ENCODE data around the gene LTBR. TPM values are rescaled to one million over a fixed set of nuclear protein-coding genes. Genes with fewer than 3 reads are reported as not detected.

The LTBR gene
- polyA plus RNA-seq, 3 donors: 56.4 to 108 (median 60.6) TPM

GRCh38 chr12:6382982-6383381 is 980 bp upstream of the LTBR start:
- 93% methylated on average over 2 of the region's 6 CpGs for WGBS (ENCODE audit: insufficient coverage)
- Histone ChIP-seq H3K4me2 (replicated peaks; ENCODE audit: extremely low read depth, low read length, poor library complexity, severe bottlenecking) (peak overlapping the region; percentile 78), H3K4me3 (replicated peaks in 1 of 3; ENCODE audit: low read depth in 2 of 3, low read length in 3 of 3) (peak overlapping the region in 1 of 3 experiments; percentile 90), H3K9me3 (replicated peaks in 1 of 2; ENCODE audit: control insufficient read depth in 1 of 2, insufficient read depth in 1 of 2, low read length in 2 of 2) (no peaks in the 10 kb centered on the region), H3K36me3 (replicated peaks in 1 of 2; ENCODE audit: control insufficient read depth in 1 of 2, insufficient read depth in 2 of 2, low read length in 2 of 2) (peaks cover 21 to 22% of the 10 kb centered on the region in 2 donors), H3K4me1 (ENCODE audit: control insufficient read depth in 1 of 2, insufficient read depth in 2 of 2, low read length in 2 of 2) (peaks cover 81 to 90% of the 10 kb centered on the region in 2 donors), H4K20me1 (ENCODE audit: insufficient read depth, low read length) (peaks cover 33% of the 10 kb centered on the region), H2AFZ (ENCODE audit: insufficient read depth, low read depth, low read length, poor library complexity, severe bottlenecking) (peak overlapping the region; percentile 85), H3K79me2 (ENCODE audit: insufficient read depth, low read length) (peaks cover 51% of the 10 kb centered on the region), H3K9ac (ENCODE audit: insufficient read depth, low read length, poor library complexity, severe bottlenecking) (peak overlapping the region; percentile 87), H3K27me3 (ENCODE audit: control insufficient read depth in 2 of 2, insufficient read depth in 2 of 2, low read length in 2 of 2) (no peaks in the 10 kb centered on the region), H3K27ac (ENCODE audit: low read depth in 1 of 2, low read length in 2 of 2) (peak overlapping the region; percentile 89 to 91)
- no peak for DNase-seq
- no peaks in the 10 kb centered on the region for H3K27me3 Mint-ChIP-seq (ENCODE audit: low read depth in 3 of 3)
- peak overlapping the region; percentile 16 to 70 for H3K4me3 Mint-ChIP-seq
- no peaks in the 10 kb centered on the region for H3K9me3 Mint-ChIP-seq
- TF ChIP-seq CTCF (IDR thresholded peaks at IDR 0.05): no peak
- H3K4me1 Mint-ChIP-seq: peaks cover 89% of the 10 kb centered on the region
- intact Hi-C loops (cut with micrococcal nuclease): loop anchor here in 1 of 2 donors (5.0 kb wide), 1 partner anchor 61 kb away; no protein-coding TSS in a partner anchor
- H3K27ac Mint-ChIP-seq: peak overlapping the region in 6 of 7 donors; percentile 65 to 94 (median 90)
- H3K36me3 Mint-ChIP-seq: peaks cover 18 to 27% of the 10 kb centered on the region in 2 donors

GRCh38 chr12:6384499-6385436 is 806 bp downstream of the LTBR start:
- Histone ChIP-seq H3K4me1 (ENCODE audit: control insufficient read depth in 1 of 2, insufficient read depth in 2 of 2, low read length in 2 of 2) (peaks cover 63 to 76% of the 10 kb centered on the region in 2 donors), H3K4me2 (replicated peaks; ENCODE audit: extremely low read depth, low read length, poor library complexity, severe bottlenecking) (peak overlapping the region; percentile 78), H3K4me3 (replicated peaks in 1 of 3; ENCODE audit: low read depth in 2 of 3, low read length in 3 of 3) (peak overlapping the region; percentile 77 to 90 (median 85)), H3K79me2 (ENCODE audit: insufficient read depth, low read length) (peaks cover 65% of the 10 kb centered on the region), H4K20me1 (ENCODE audit: insufficient read depth, low read length) (peaks cover 51% of the 10 kb centered on the region), H2AFZ (ENCODE audit: insufficient read depth, low read depth, low read length, poor library complexity, severe bottlenecking) (peak overlapping the region; percentile 85), H3K36me3 (replicated peaks in 1 of 2; ENCODE audit: control insufficient read depth in 1 of 2, insufficient read depth in 2 of 2, low read length in 2 of 2) (peaks cover 35 to 38% of the 10 kb centered on the region in 2 donors), H3K9ac (ENCODE audit: insufficient read depth, low read length, poor library complexity, severe bottlenecking) (peak overlapping the region; percentile 87), H3K27me3 (ENCODE audit: control insufficient read depth in 2 of 2, insufficient read depth in 2 of 2, low read length in 2 of 2) (no peaks in the 10 kb centered on the region), H3K27ac (ENCODE audit: low read depth in 1 of 2, low read length in 2 of 2) (peak overlapping the region; percentile 26 to 91), H3K9me3 (replicated peaks in 1 of 2; ENCODE audit: control insufficient read depth in 1 of 2, insufficient read depth in 1 of 2, low read length in 2 of 2) (no peaks in the 10 kb centered on the region)
- peak overlapping the region; percentile 83 to 92 (median 88) for H3K27ac Mint-ChIP-seq
- H3K9me3 Mint-ChIP-seq: no peaks in the 10 kb centered on the region
- no peaks in the 10 kb centered on the region for H3K27me3 Mint-ChIP-seq (ENCODE audit: low read depth in 3 of 3)
- DNase-seq: no peak
- peak overlapping the region; percentile 88 to 95 for H3K4me3 Mint-ChIP-seq
- no peak for TF ChIP-seq CTCF (IDR thresholded peaks at IDR 0.05)
- WGBS (ENCODE audit: insufficient coverage): 60% methylated on average over 22 of the region's 36 CpGs
- intact Hi-C loops (cut with micrococcal nuclease): loop anchor here in 1 of 2 donors (5.0 kb wide), 1 partner anchor 62 kb away; no protein-coding TSS in a partner anchor
- H3K36me3 Mint-ChIP-seq: peaks cover 33 to 43% of the 10 kb centered on the region in 2 donors
- H3K4me1 Mint-ChIP-seq: peaks cover 83% of the 10 kb centered on the region

All from CD14-positive monocyte (primary cell).